Neural cell (in vitro differentiated cells): ENCODE results near the gene PIP4P1. TPM values are rescaled to one million over a fixed set of nuclear protein-coding genes. Genes with fewer than 3 reads are reported as not detected.

ENCODE experiments used
- polyA plus RNA-seq: library from polyadenylated mRNA; depleted of rRNA; stranded (reverse); fragments of >200 nt; gene quantifications from 2 replicates; pipeline ENCODE4 v1.2.3, GENCODE V29; 2014
- small RNA-seq, 3 experiments: library from RNA; depleted of rRNA; stranded (forward); fragments of <200 nt; gene quantifications; one replicate each; pipeline ENCODE3, GENCODE V24; 2012

Gene PIP4P1
- polyA plus RNA-seq, 1 donor from 2014 or later = 77.2 TPM

Small RNA genes lying within 50 kb of the gene (small RNA-seq; reads per million reads assigned to genes)
- gene RNA5SP382 = 0.07 to 1.3 (median 0.68) reads per million in 3 experiments

Other genes with a start within 250 kb of the PIP4P1 start
- gene OR11H6, start 237.7 kb downstream of the PIP4P1 start, polyA plus RNA-seq = not detected in 2 replicates
- not detected in 2 replicates for gene OR11H7, start 232.5 kb downstream of the PIP4P1 start, polyA plus RNA-seq
- gene OR11H4, start 222.1 kb downstream of the PIP4P1 start, polyA plus RNA-seq = not detected in 2 replicates
- 40.5 and 53.5 TPM in 2 replicates for gene TTC5, start 155.5 kb downstream of the PIP4P1 start, polyA plus RNA-seq
- gene CCNB1IP1, start 128.2 kb downstream of the PIP4P1 start, polyA plus RNA-seq = 67.2 and 83.8 TPM in 2 replicates
- 71.5 and 78.7 TPM in 2 replicates for gene PARP2, start 117.8 kb downstream of the PIP4P1 start, polyA plus RNA-seq
- gene TEP1, start 47.9 kb downstream of the PIP4P1 start, polyA plus RNA-seq = 5.2 and 6.8 TPM in 2 replicates
- gene KLHL33, start 25.3 kb downstream of the PIP4P1 start, polyA plus RNA-seq = not detected in 2 replicates
- 248 and 264 TPM in 2 replicates for gene OSGEP, start 6.6 kb downstream of the PIP4P1 start, polyA plus RNA-seq
- gene APEX1, start 6.2 kb downstream of the PIP4P1 start, polyA plus RNA-seq = 44.5 and 50.7 TPM in 2 replicates
- 12.3 and 12.6 TPM in 2 replicates for gene PNP, start 8.0 kb upstream of the PIP4P1 start, polyA plus RNA-seq
- not detected in 2 replicates for gene RNASE10, start 44.1 kb upstream of the PIP4P1 start, polyA plus RNA-seq
- not detected in 2 replicates for gene RNASE9, start 99.6 kb upstream of the PIP4P1 start, polyA plus RNA-seq
- gene RNASE11, start 126.6 kb upstream of the PIP4P1 start, polyA plus RNA-seq = not detected in 2 replicates
- not detected in 2 replicates for gene RNASE12, start 129.9 kb upstream of the PIP4P1 start, polyA plus RNA-seq
- gene OR6S1, start 180.3 kb upstream of the PIP4P1 start, polyA plus RNA-seq = not detected in 2 replicates
- gene RNASE4, start 223.1 kb upstream of the PIP4P1 start, polyA plus RNA-seq = 1.1 TPM in 1 of 2 replicates, not detected in the other
- gene ANG, start 227.3 kb upstream of the PIP4P1 start, polyA plus RNA-seq = 0.47 TPM in 1 of 2 replicates, not detected in the other